Nephron (organoid): ENCODE results near the gene ATG9B.

Experiments used
- H3K27ac Mint-ChIP-seq, 3 experiments: 2 replicates each; pipeline ENCODE4 v1.8.0; 2020; ENCODE audit warnings: mixed read lengths in 3 of 3, mild to moderate bottlenecking in 2 of 3, moderate library complexity in 1 of 3
- H3K27me3 Mint-ChIP-seq: 2 replicates; pipeline ENCODE4 v1.8.0; 2021; ENCODE audit warnings: low read depth, mild to moderate bottlenecking, moderate library complexity, mixed read lengths
- H3K36me3 Mint-ChIP-seq: 2 replicates; pipeline ENCODE4 v1.8.0; 2020; ENCODE audit warnings: low read depth, mixed read lengths
- H3K4me1 Mint-ChIP-seq: 2 replicates; pipeline ENCODE4 v1.8.0; 2020; ENCODE audit warnings: mixed read lengths
- H3K4me3 Mint-ChIP-seq, 3 experiments: 2 replicates each; pipeline ENCODE4 v1.8.0; 2020; ENCODE audit warnings: mild to moderate bottlenecking in 3 of 3, mixed read lengths in 3 of 3, moderate library complexity in 2 of 3
- H3K9me3 Mint-ChIP-seq: 2 replicates; pipeline ENCODE4 v1.8.0; 2020; ENCODE audit warnings: mixed read lengths
- TF ChIP-seq, protein P1 (sequence below), 3 experiments: fragments of 200-600 bp; sonication (generic); IDR thresholded peaks; one replicate each; pipeline ENCODE4 v1.5.0; 2021; ENCODE audit warnings: antibody characterized with exemption in 3 of 3; ENCODE audit not compliant: unreplicated experiment in 3 of 3

ATG9B gene

GRCh38 chr7:151016505-151016904 is 7.8 kb downstream of the ATG9B start:
- peaks cover 49% of the 10 kb centered on the region for H3K27me3 Mint-ChIP-seq
- peaks cover 45% of the 10 kb centered on the region for H3K4me1 Mint-ChIP-seq
- no peaks in the 10 kb centered on the region for H3K9me3 Mint-ChIP-seq
- no peak overlapping the region for H3K27ac Mint-ChIP-seq
- peaks cover 3% of the 10 kb centered on the region for H3K36me3 Mint-ChIP-seq
- peak overlapping the region in 2 of 3 experiments; percentile 17 to 21 for H3K4me3 Mint-ChIP-seq
- TF ChIP-seq, protein P1, sequence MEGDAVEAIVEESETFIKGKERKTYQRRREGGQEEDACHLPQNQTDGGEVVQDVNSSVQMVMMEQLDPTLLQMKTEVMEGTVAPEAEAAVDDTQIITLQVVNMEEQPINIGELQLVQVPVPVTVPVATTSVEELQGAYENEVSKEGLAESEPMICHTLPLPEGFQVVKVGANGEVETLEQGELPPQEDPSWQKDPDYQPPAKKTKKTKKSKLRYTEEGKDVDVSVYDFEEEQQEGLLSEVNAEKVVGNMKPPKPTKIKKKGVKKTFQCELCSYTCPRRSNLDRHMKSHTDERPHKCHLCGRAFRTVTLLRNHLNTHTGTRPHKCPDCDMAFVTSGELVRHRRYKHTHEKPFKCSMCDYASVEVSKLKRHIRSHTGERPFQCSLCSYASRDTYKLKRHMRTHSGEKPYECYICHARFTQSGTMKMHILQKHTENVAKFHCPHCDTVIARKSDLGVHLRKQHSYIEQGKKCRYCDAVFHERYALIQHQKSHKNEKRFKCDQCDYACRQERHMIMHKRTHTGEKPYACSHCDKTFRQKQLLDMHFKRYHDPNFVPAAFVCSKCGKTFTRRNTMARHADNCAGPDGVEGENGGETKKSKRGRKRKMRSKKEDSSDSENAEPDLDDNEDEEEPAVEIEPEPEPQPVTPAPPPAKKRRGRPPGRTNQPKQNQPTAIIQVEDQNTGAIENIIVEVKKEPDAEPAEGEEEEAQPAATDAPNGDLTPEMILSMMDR (IDR thresholded peaks at IDR 0.05; ENCODE audit: unreplicated experiment in 3 of 3): no peak

GRCh38 chr7:151015967-151016366 is 8.3 kb downstream of the ATG9B start:
- Mint-ChIP-seq H3K4me3 (no peak overlapping the region), H3K9me3 (no peaks in the 10 kb centered on the region), H3K27ac (no peak overlapping the region), H3K4me1 (peaks cover 47% of the 10 kb centered on the region), H3K36me3 (peaks cover 3% of the 10 kb centered on the region), H3K27me3 (peaks cover 46% of the 10 kb centered on the region)
- TF ChIP-seq, protein P1 (IDR thresholded peaks at IDR 0.05; ENCODE audit: unreplicated experiment in 3 of 3): no peak

GRCh38 chr7:151014950-151015349 is 9.3 kb downstream of the ATG9B start:
- H3K27me3 Mint-ChIP-seq: peaks cover 44% of the 10 kb centered on the region

DNA sequence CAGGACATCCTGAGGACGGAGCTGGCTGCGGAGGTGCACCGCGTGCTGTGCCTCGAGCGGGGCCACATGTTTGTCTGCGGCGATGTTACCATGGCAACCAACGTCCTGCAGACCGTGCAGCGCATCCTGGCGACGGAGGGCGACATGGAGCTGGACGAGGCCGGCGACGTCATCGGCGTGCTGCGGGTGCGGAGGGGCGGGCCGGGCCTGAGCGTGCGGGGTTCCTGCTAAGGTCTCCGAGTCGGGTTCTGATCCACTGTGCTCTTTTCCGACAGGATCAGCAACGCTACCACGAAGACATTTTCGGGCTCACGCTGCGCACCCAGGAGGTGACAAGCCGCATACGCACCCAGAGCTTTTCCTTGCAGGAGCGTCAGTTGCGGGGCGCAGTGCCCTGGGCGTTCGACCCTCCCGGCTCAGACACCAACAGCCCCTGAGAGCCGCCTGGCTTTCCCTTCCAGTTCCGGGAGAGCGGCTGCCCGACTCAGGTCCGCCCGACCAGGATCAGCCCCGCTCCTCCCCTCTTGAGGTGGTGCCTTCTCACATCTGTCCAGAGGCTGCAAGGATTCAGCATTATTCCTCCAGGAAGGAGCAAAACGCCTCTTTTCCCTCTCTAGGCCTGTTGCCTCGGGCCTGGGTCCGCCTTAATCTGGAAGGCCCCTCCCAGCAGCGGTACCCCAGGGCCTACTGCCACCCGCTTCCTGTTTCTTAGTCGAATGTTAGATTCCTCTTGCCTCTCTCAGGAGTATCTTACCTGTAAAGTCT is 10.4 kb downstream of the ATG9B start:
- peak overlapping the region in 1 of 3 experiments; percentile 13 for H3K27ac Mint-ChIP-seq
- H3K36me3 Mint-ChIP-seq: peaks cover 3% of the 10 kb centered on the region
- H3K4me1 Mint-ChIP-seq: peaks cover 45% of the 10 kb centered on the region
- TF ChIP-seq, protein P1 (IDR thresholded peaks at IDR 0.05; ENCODE audit: unreplicated experiment in 3 of 3): no peak
- no peaks in the 10 kb centered on the region for H3K9me3 Mint-ChIP-seq
- peak overlapping the region; percentile 48 to 60 (median 59) for H3K4me3 Mint-ChIP-seq
- peaks cover 37% of the 10 kb centered on the region for H3K27me3 Mint-ChIP-seq

More at GRCh38 chr7:151014950-151015349, 9.3 kb downstream of the ATG9B start:
- Mint-ChIP-seq H3K4me3 (no peak overlapping the region), H3K27ac (no peak overlapping the region), H3K4me1 (peaks cover 46% of the 10 kb centered on the region), H3K36me3 (peaks cover 3% of the 10 kb centered on the region), H3K9me3 (no peaks in the 10 kb centered on the region)
- TF ChIP-seq, protein P1 (IDR thresholded peaks at IDR 0.05; ENCODE audit: unreplicated experiment in 3 of 3): no peak

DNA sequence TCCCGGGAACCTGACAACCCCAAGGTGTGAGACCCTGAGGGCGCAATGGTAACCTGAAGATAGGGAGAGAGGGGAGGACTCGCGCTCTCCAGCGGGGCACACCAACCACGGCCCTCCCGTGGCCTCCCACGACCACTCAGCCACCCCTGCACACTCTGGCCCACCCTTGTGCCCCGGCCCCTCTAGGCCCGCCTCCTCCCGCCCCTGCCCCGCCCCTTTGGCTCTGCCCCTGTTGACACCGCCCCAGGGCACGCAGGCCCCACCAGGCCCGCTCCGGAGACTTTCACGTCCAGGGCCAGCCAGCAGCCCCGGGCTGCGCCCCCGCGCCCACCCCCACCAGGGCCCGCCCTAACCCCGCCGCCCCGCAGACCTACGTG is 10.9 kb downstream of the ATG9B start:
- peaks cover 35% of the 10 kb centered on the region for H3K27me3 Mint-ChIP-seq
- H3K27ac Mint-ChIP-seq: no peak overlapping the region
- H3K4me3 Mint-ChIP-seq: no peak overlapping the region
- H3K9me3 Mint-ChIP-seq: no peaks in the 10 kb centered on the region
- H3K4me1 Mint-ChIP-seq: peaks cover 45% of the 10 kb centered on the region
- TF ChIP-seq, protein P1 (IDR thresholded peaks at IDR 0.05; ENCODE audit: unreplicated experiment in 3 of 3): no peak
- peaks cover 3% of the 10 kb centered on the region for H3K36me3 Mint-ChIP-seq

DNA sequence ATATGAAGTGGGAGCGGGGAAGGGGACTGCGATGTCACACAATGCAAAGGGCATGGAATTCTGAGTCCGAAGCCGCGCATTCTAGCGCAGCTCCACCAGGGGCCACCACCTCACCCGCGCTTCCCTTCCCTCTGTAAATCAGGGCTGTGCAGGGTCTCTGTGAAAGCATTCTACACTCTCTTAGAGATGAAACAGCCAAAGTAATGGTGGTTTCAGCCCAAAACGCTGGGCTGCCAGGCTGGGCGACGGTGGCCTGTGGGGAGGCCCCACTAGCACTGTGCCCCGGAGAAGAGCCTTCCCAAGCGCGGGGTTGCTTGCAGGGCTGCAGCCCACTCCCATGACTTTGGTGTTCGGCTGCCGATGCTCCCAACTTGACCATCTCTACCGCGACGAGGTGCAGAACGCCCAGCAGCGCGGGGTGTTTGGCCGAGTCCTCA is 11.4 kb downstream of the ATG9B start:
- H3K36me3 Mint-ChIP-seq: peaks cover 3% of the 10 kb centered on the region
- H3K9me3 Mint-ChIP-seq: no peaks in the 10 kb centered on the region
- peaks cover 45% of the 10 kb centered on the region for H3K4me1 Mint-ChIP-seq
- TF ChIP-seq, protein P1 (IDR thresholded peaks at IDR 0.05; ENCODE audit: unreplicated experiment in 3 of 3): peak; percentile 52 to 59 (median 52)
- H3K27me3 Mint-ChIP-seq: peaks cover 30% of the 10 kb centered on the region
- peak overlapping the region; percentile 44 to 68 (median 64) for H3K4me3 Mint-ChIP-seq
- peak overlapping the region; percentile 51 to 94 (median 57) for H3K27ac Mint-ChIP-seq
